GM12801 (cell line): Measurements from ENCODE around the gene EGLN2.

Experiments used
- TF ChIP-seq, protein P1 (sequence below): IDR thresholded peaks from one replicate; pipeline ENCODE4 v1.5.1; 2011; ENCODE audit warnings: control low read depth; ENCODE audit not compliant: insufficient read length; ENCODE audit errors: extremely low read depth

EGLN2 gene

DNA sequence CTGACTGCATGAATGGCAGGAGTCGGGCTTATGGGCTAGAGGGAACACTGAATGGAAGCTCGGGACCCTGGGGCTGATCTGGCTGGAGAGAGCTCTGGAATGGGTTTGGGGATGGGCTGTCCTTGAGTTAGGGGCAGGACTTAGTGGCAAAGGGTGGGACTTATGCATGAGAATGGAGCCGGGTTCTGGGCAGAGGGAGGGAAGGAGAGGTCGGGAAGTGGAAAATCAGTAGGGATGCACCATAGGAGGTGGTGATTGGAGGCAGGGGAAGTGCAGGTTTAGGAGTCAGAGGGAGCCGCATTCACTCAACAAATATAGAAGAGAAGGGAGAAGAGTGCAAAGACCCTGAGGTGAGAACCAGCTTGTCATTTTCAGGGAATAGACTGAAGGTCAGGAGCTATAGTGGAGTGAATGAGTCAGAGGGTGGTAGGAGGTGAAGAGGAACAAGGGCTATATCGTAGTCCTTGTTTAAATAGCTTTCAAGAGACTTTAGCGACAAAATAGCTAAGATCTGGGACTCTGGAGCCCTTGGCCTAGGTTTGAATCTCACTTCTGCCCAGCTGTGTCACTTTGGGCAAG is 20.2 kb upstream of the EGLN2 start:
- TF ChIP-seq, protein P1, sequence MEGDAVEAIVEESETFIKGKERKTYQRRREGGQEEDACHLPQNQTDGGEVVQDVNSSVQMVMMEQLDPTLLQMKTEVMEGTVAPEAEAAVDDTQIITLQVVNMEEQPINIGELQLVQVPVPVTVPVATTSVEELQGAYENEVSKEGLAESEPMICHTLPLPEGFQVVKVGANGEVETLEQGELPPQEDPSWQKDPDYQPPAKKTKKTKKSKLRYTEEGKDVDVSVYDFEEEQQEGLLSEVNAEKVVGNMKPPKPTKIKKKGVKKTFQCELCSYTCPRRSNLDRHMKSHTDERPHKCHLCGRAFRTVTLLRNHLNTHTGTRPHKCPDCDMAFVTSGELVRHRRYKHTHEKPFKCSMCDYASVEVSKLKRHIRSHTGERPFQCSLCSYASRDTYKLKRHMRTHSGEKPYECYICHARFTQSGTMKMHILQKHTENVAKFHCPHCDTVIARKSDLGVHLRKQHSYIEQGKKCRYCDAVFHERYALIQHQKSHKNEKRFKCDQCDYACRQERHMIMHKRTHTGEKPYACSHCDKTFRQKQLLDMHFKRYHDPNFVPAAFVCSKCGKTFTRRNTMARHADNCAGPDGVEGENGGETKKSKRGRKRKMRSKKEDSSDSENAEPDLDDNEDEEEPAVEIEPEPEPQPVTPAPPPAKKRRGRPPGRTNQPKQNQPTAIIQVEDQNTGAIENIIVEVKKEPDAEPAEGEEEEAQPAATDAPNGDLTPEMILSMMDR, result no peak

DNA sequence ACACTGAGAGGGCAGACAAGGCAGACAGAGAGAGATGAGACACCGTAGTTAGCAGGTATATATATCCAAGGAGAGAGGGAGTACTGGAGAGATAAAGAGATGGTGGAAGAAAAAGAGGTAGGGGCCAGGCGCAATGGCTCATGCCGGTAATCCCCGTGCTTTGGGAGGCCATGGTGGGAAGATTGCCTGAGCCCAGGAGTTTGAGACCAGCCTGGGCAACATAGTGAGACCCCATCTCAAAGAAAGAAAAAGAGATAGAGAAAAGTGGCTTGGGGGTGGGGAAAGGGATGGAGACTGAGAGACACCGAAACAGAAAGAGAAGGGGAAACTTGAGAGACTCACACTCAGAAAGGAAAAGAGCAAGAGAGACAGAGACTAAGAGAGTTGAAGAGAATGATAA is 18.4 kb upstream of the EGLN2 start:
- TF ChIP-seq, protein P1, result no peak

DNA sequence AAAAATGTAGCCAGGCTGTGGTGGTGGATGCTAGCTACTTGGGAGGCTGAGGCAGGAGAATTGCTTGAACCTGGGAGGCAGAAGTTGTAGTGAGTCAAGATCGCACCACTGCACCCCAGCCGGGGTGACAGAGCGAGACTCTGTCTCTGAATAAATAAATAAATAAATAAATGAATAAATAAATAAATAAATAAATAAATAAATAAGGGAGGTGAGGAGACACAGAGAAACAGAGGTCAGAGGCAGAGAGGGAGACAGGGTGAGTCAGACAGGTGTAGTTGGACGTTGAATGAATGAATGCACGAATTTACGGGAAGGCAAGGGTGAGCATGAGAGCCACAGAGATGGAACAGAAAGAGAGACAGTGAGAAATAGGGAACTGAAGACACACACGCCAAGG is 17.9 kb upstream of the EGLN2 start:
- TF ChIP-seq, protein P1, result no peak

DNA sequence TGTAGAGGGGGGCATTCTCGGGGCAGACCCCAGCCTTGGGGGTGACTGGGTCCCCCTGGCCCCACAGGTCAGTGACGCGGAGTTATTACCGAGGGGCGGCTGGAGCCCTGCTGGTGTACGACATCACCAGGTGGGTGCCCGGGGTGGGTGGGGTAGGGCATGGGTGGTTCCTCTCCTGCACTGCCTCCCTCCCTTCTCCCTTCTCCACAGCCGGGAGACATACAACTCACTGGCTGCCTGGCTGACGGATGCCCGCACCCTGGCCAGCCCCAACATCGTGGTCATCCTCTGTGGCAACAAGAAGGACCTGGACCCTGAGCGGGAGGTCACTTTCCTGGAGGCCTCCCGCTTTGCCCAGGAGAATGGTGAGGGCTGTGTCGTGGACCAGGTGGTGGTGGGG is 15.3 kb upstream of the EGLN2 start:
- TF ChIP-seq, protein P1, result no peak

DNA sequence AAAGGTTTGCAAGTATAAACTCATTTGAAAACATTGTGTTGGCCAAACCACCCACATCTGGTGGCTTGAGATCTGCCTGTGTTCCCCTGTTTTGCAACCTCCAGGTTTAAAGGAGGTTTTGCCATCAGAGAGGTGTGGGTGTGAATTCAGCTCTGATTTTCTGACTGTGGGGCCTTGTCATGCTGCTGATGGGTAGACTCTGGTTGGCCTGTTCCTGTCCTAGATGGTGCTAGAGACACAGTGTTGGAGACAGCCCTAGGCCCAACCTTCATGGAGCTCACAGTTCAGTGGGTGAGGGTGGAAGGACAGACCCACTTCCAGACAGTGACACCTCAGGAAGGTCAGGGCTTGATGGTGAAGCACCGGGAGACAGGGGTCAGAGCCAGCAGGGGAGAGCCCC is 13.5 kb upstream of the EGLN2 start:
- TF ChIP-seq, protein P1, result no peak

DNA sequence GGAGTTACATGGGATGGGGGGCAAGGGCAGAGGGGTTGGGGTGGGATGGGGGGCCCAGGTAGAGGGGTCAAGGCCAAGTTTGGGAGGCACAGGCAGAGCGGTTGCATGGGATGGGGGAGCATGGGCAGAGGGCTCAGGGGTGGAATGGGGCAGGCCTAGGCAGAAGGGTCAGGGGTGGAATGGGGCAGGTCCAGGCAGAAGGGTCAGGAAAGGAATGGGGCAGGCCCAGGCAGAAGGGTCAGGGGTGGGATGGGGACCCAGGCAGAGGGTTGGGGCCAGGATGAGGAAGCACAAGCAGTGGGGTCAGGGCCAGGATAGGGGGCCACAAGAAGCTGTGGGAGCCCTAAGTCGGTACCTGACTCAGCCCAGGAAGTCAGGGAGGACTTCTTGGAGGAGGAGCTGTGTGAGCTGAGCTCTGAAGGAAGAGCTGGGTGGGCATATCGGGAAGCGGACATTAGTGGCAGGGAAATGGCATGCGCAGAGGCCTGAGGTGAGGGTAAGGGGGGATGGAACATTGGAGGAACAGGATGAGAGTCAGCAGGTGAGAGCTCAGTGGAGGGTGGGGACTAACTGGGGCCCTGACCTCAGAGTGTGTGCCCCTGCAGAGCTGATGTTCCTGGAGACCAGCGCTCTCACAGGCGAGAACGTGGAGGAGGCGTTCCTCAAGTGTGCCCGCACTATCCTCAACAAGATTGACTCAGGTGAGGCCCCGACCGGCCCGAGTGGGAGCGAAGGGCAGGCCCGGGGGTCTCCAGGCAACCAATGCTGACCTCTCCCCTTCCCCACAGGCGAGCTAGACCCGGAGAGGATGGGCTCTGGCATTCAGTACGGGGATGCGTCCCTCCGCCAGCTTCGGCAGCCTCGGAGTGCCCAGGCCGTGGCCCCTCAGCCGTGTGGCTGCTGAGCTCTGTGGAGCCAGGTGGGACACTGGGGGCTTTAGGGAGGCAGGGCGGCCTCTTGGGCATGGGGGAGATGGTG is 12.6 kb upstream of the EGLN2 start:
- TF ChIP-seq, protein P1, result no peak

DNA sequence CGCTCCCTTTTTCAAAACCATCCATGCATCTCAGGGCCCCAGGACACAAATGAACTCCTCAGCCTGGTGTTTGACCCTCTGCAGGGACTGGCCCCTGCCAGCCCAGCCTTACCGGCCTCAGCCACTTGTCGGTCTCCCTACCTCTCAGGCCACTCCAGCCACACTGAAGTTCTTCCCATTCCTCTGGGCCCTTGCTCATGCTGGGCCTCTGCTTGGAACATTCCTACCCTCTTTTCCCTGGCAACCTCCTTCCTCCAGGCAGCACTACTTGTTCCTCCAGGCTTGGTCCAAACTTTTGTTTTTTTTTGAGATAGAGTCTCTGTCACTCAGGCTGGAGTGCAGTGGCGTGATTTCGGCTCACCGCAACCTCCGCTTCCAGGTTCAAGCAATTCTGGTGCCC is 7.6 kb upstream of the EGLN2 start:
- TF ChIP-seq, protein P1, result no peak
